WERI-Rb-1 (cell line): Measurements from ENCODE around the gene MRPS18A.

ENCODE experiments used
- DNase-seq: peaks from one replicate; pipeline ENCODE4 v3.0.0-alpha.2; 2020
- H3K27ac ChIP-seq: fragments of 250-450 bp; sonication (Bioruptor Pico); 2 replicates; pipeline ENCODE4 v1.5.1; 2020; ENCODE audit warnings: mild to moderate bottlenecking, moderate library complexity
- H3K27me3 ChIP-seq: fragments of 250-450 bp; sonication (Bioruptor Pico); 2 replicates; pipeline ENCODE4 v1.5.1; 2021; ENCODE audit warnings: mild to moderate bottlenecking, low read depth, moderate library complexity; ENCODE audit not compliant: insufficient read depth, severe bottlenecking
- H3K36me3 ChIP-seq: fragments of 250-450 bp; sonication (Bioruptor Pico); 2 replicates; pipeline ENCODE4 v1.5.1; 2020; ENCODE audit warnings: mild to moderate bottlenecking, moderate library complexity
- H3K4me3 ChIP-seq: 2 replicates; pipeline ENCODE4 v1.5.1; 2011; ENCODE audit warnings: low read depth, mild to moderate bottlenecking, control low read depth, low read length
- H3K9me3 ChIP-seq: fragments of 250-450 bp; sonication (Bioruptor Pico); 2 replicates; pipeline ENCODE4 v1.5.1; 2021; ENCODE audit warnings: mild to moderate bottlenecking, moderate library complexity; ENCODE audit not compliant: severe bottlenecking
- TF ChIP-seq, protein P1 (sequence below): IDR thresholded peaks from 2 replicates; pipeline ENCODE4 v1.5.1; 2011; ENCODE audit warnings: low read depth, mild to moderate bottlenecking, control low read depth, inconsistent platforms, low read length

MRPS18A gene

DNA sequence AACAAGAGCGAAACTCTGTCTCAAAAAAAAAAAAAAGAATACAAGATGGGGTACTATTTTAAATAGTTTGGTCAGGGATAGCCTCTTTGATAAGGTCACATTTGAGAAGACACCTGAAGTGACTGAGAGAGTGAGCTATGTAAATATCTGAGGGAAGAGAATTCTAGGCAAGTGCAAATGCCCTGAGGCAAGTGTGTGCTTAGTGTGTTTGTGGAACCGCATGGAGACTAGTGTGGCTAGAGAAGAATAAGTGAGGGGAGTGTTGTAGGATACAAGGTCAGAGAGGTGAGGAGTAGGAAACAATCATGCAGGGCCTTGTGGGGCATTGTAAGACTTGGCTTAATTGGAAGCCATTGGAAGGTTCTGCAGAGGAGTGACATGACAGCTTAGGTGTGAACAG lies 39.3 kb downstream of the MRPS18A start:
- no peak overlapping the region for H3K27ac ChIP-seq
- peaks cover 9% of the 10 kb centered on the region for H3K36me3 ChIP-seq
- no peak for DNase-seq
- no peaks in the 10 kb centered on the region for H3K9me3 ChIP-seq
- TF ChIP-seq, protein P1, sequence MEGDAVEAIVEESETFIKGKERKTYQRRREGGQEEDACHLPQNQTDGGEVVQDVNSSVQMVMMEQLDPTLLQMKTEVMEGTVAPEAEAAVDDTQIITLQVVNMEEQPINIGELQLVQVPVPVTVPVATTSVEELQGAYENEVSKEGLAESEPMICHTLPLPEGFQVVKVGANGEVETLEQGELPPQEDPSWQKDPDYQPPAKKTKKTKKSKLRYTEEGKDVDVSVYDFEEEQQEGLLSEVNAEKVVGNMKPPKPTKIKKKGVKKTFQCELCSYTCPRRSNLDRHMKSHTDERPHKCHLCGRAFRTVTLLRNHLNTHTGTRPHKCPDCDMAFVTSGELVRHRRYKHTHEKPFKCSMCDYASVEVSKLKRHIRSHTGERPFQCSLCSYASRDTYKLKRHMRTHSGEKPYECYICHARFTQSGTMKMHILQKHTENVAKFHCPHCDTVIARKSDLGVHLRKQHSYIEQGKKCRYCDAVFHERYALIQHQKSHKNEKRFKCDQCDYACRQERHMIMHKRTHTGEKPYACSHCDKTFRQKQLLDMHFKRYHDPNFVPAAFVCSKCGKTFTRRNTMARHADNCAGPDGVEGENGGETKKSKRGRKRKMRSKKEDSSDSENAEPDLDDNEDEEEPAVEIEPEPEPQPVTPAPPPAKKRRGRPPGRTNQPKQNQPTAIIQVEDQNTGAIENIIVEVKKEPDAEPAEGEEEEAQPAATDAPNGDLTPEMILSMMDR: no peak
- no peak overlapping the region for H3K4me3 ChIP-seq
- no peaks in the 10 kb centered on the region for H3K27me3 ChIP-seq

DNA sequence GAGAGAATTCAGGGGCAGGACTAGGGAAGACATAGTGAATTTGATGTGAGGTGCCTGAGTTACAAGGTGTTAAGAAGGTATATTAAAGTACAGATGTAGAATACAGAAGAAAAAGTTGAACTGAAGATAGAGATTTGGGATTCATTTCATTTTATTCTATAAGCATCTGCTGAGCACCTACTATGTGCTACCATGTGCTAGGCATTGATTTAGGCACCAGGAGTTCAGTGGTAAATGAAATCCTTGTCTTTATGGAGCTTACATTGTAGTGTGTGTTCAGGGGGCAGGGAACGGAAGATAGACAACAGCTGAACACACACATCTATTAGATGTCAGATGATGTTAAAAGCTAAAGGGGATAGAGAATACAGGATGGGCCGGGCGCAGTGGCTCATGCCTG lies 40.0 kb downstream of the MRPS18A start:
- TF ChIP-seq, protein P1: no peak
- H3K4me3 ChIP-seq: no peak overlapping the region
- DNase-seq: no peak
- no peak overlapping the region for H3K27ac ChIP-seq
- no peaks in the 10 kb centered on the region for H3K27me3 ChIP-seq
- peaks cover 16% of the 10 kb centered on the region for H3K36me3 ChIP-seq
- H3K9me3 ChIP-seq: no peaks in the 10 kb centered on the region

DNA sequence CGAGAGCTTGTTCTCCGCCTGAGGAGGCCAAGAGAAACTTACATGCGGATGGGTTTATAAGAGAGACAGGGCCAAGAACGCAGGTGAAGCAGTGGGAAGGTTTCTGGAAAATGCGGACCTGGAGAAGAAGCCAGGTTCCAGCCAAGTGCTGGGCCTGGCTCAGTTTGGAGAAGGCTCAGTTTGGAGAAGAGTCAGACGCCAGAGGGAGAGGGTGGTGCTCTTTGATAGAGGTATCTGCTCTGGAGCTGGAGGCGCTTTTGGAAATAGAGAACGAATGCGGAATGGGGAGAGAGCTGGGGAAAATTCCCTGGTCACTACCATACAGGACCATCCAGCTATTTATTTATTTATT lies 42.0 kb downstream of the MRPS18A start:
- no peaks in the 10 kb centered on the region for H3K27me3 ChIP-seq
- no peak overlapping the region for H3K27ac ChIP-seq
- no peaks in the 10 kb centered on the region for H3K9me3 ChIP-seq
- peaks cover 34% of the 10 kb centered on the region for H3K36me3 ChIP-seq
- DNase-seq: no peak
- TF ChIP-seq, protein P1: no peak
- H3K4me3 ChIP-seq: no peak overlapping the region

DNA sequence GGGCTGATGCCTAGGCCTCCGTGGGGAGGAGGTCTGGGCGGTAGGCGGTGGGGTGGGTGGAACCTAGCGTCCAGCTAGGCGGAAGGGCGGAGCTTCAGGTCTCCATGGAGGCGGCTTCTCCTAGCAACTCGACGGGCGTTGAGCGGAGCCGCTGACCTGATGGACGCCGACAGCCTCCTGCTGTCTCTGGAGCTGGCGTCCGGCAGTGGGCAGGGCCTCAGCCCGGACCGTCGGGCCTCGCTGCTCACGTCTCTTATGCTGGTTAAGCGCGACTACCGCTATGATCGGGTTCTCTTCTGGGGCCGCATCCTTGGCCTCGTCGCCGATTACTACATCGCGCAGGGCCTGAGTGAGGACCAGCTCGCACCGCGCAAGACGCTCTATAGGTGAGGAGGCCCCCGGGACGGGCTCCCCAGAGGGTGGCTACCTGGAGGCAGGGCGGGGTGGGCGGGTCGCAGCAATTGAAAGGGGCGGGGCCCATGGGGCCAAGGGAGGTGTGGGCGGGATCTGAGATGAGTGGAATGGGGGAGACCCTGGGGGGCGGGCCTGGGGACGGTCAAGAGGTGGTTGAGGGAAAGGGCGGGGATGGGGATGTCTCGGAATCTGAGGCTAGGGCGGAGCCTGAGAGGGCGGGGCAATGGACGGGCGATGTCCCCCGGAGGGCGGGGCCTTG lies 42.5 kb downstream of the MRPS18A start, which contains the start of gene RSPH9:
Gene RSPH9, plus strand, starts transcription at position 97 of the 673 bp plus-strand sequence. Its CDS starts 63 bp downstream, at position 160.
- no peak for DNase-seq
- TF ChIP-seq, protein P1: no peak
- H3K27me3 ChIP-seq: no peaks in the 10 kb centered on the region
- peaks cover 39% of the 10 kb centered on the region for H3K36me3 ChIP-seq
- no peak within 1 kb of the TSS for H3K27ac ChIP-seq
- H3K4me3 ChIP-seq: no peak within 1 kb of the TSS
- H3K9me3 ChIP-seq: no peaks in the 10 kb centered on the region

DNA sequence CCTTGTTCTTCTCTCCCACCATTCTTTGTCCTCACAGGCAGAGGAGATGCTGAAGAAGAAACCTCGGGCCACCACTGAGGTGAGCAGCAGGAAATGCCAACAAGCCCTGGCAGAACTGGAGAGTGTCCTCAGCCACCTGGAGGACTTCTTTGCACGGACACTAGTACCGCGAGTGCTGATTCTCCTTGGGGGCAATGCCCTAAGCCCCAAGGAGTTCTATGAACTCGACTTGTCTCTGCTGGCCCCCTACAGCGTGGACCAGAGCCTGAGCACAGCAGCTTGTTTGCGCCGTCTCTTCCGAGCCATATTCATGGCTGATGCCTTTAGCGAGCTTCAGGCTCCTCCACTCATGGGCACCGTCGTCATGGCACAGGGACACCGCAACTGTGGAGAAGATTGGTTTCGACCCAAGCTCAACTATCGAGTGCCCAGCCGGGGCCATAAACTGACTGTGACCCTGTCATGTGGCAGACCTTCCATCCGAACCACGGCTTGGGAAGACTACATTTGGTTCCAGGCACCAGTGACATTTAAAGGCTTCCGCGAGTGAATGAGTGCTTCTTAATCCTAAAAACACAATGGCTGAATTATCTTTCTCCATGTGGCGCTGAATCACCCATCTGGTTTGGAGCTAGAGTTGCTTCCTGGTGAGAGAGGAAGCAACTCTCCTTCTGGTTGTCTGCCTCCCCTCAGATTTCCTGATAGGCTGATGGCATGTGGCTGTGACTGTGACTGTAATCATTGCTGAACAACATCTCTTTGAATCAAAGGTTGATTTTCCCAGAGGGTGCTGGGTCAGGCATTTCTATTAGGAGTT lies 47.4 kb downstream of the MRPS18A start:
- Histone ChIP-seq H3K36me3 (peaks cover 81% of the 10 kb centered on the region), H3K27me3 (no peaks in the 10 kb centered on the region), H3K9me3 (no peaks in the 10 kb centered on the region), H3K4me3 (no peak overlapping the region), H3K27ac (no peak overlapping the region)
- DNase-seq: no peak
- TF ChIP-seq, protein P1: no peak
